ENCODE data around the gene SLX4.

The SLX4 gene

DNA sequence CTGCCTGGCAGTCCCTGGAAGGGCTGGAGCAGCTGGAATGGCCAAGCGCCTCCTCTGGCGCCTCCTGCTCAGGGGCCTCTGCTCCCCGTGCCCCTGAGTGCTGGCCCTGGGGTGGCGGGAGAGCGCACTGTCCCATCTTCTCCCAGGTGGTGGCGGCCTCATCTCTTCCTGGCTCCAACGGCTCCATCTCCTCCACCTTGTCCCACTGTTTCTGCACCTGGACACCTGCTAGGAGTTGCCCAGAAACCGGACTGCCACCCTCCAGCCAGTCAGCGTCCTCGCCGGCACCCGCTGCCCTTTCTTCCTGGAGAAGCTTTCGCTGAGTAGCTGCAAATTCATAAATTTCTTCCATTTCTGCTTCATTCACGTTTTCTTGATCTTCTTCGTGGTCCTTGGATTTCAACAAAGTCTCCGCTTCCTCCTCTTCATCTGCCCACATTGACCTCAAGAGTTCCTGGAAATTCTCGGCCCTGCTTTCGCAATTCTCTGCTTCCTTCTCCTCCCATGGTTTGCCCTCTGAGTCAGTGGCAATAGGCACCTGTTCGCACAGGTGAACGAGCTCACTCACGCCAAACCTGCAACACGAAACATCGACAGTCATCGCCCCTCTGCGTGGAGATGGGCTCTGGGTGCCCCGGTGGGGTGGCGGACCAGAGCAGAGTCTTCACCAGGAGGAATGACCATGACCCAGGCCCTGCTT lies 20.5 kb downstream of the SLX4 start:
- DNase-seq (ENCODE audit: insufficient read length, low spot score) (no peak), FAIRE-seq (no peak)
- no peak for TF ChIP-seq POLR2A (IDR thresholded peaks at IDR 0.05; ENCODE audit: low read depth, low read length)

DNA sequence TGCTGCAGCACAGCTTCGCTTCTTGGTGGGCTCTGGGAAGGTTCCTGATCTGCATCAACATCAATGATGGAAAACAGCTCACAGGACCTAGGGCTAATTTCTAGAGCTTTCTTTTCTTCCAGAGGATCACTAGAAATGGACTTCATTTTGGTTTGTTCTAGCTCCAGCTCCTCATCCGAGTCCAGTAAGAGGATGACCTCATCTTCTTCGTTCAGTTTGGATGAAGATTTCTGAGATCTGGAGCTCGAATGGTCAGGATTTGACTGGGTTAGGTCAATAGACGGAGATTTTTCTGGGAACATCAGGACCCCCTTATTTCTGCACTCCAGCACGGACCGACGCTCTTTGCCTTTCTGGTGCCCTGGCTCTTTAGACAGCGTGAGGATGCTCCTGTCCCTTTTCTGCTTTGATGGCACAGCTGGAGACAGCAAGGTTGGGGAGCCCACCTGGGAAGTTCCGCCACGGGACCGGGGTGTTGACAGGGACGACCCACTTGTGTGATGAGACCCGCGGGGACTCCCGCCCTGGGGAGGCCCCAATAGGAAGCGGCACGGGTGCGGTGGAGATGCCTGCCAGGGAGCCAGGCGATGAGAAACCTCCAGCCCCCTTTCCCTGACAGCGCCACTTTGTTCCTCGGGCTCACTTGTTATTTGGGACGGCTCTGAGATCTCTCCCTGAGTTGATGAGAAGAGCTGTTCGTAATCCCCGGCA lies 21.3 kb downstream of the SLX4 start:
- no peak for TF ChIP-seq POLR2A (IDR thresholded peaks at IDR 0.05; ENCODE audit: low read depth, low read length)
- DNase-seq (ENCODE audit: insufficient read length, low spot score) (no peak), FAIRE-seq (no peak)

DNA sequence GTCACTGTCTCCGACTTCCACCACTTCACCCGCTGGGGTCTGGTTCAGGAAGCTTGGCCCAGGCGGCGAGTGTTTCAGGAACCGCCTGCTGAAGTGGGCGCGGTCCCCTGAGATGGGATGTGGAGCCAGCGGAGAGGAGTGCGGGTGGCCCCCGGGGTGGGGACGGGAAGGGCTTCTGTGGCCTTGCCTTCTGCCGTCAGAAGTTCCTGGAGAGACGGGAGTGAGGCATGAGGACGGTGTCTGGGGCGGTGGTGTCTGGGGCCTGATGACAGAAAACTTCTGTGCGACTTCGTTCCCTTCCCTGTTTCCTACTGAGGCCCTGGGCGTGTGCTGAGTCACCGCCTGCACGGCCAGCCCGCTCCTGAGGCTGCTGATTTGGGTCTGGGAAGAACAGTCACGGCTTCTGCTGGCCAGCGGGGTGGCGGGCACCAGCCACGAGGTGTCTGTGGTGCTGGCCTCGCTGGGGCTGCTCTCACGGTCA lies 21.9 kb downstream of the SLX4 start:
- DNase-seq (ENCODE audit: insufficient read length, low spot score) = no peak
- no peak for TF ChIP-seq POLR2A (IDR thresholded peaks at IDR 0.05; ENCODE audit: low read depth, low read length)
- no peak for FAIRE-seq

DNA sequence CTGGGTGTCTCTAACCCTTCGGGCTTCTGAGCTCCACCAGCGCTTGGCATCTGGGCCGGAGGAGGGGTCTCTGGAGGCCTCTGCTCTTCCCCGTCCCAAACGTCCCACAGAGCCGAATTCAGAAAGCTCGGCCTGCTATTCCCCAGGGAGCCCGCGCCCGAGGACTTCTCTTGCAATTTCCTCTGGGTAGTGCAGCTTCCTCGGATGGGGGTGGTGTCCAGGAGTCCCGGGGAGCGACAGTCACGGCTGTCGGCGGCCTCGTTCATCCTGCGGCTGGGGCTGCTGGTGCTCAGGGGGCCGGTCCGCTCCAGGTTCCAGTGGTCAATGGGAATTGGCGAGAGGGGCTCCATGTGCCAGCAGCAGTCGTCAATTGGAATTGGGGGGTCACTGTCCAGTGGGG lies 22.4 kb downstream of the SLX4 start:
- DNase-seq (ENCODE audit: insufficient read length, low spot score) (no peak), FAIRE-seq (no peak)
- TF ChIP-seq POLR2A (IDR thresholded peaks at IDR 0.05; ENCODE audit: low read depth, low read length) = no peak

DNA sequence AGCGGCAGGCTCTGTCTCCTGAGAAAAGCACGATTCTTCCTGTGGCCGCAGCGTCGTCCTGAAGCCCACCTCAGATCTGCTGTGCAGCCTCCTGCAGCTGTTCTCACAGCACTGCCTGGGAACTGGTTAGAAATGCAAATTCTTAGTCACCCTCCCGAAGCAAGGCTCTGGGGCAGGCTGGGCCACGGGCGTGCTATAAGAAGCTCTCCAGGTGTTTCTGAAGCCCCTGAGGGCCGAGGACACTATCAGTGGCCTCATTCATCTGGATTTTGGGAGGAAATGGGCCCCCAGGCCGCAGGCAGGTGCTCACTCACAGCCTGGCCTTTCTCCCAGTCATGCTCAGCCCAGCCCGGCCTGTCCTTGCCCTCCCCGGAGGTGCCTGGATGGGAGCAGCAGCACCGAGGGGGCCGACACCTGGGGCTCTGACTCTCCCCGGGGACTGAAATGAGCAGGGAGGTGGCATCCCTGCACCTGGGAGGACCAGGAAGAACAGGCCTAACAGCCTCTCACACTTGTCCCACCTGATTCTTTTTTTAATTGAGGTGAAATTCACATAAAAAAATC lies 23.8 kb downstream of the SLX4 start:
- no peak for TF ChIP-seq POLR2A (IDR thresholded peaks at IDR 0.05; ENCODE audit: low read depth, low read length)
- DNase-seq (ENCODE audit: insufficient read length, low spot score) (no peak), FAIRE-seq (no peak)

DNA sequence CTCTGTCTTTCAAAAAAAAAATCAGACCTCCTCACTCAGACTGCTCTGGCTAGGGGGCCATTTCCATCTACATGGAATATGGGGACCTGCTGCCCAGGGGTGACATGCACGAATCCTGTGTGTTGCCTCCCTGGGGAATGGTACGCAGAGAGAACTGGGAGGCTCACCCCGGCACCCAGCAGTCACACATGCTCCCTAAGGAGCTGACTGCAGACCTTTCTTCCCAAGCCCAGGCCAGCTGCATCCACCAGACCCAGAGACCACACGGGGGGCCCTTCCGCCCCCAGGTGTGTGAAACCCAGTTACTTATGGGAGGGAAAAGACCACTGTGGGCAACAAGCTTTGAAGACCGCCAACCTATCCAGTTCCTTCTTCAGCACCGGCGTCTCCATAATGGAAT lies 27.0 kb downstream of the SLX4 start:
- DNase-seq (ENCODE audit: insufficient read length, low spot score) (no peak), FAIRE-seq (no peak)
- no peak for TF ChIP-seq POLR2A (IDR thresholded peaks at IDR 0.05; ENCODE audit: low read depth, low read length)

DNA sequence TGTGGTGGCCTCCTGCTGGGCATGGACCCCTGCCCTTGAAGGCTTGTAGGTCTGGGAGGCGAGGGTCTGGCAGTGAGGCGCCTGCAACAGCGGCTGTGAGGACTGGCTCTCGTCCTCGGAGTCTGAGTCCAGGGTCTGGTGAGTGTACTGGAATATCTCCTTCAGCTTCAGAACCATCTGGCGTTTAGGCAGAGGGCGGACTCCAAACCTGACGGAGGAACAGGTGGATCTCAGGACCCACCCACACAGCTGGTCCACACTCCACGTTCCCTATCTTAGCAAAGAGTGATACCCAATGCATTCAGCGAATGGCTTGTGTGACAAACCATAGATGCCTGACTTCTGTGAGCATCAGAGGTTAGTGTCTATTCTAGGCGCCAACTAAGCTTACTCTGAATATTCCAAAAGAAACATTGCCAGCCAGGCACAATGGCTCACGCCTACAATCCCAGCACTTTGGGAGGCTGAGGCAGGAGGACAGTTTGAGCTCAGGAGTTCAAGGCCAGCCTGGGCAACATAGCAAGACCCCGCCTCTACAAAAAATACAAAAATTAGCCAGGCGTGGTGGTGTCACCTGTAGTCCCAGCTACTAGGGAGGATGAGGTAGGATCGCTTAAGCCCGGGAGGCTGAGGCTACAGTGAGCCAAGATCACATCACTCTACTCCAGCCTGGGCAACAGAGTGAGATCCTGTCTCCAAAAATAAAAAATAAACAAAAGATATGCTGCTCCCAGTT lies 27.9 kb downstream of the SLX4 start:
- FAIRE-seq (no peak), DNase-seq (ENCODE audit: insufficient read length, low spot score) (no peak)
- no peak for TF ChIP-seq POLR2A (IDR thresholded peaks at IDR 0.05; ENCODE audit: low read depth, low read length)

DNA sequence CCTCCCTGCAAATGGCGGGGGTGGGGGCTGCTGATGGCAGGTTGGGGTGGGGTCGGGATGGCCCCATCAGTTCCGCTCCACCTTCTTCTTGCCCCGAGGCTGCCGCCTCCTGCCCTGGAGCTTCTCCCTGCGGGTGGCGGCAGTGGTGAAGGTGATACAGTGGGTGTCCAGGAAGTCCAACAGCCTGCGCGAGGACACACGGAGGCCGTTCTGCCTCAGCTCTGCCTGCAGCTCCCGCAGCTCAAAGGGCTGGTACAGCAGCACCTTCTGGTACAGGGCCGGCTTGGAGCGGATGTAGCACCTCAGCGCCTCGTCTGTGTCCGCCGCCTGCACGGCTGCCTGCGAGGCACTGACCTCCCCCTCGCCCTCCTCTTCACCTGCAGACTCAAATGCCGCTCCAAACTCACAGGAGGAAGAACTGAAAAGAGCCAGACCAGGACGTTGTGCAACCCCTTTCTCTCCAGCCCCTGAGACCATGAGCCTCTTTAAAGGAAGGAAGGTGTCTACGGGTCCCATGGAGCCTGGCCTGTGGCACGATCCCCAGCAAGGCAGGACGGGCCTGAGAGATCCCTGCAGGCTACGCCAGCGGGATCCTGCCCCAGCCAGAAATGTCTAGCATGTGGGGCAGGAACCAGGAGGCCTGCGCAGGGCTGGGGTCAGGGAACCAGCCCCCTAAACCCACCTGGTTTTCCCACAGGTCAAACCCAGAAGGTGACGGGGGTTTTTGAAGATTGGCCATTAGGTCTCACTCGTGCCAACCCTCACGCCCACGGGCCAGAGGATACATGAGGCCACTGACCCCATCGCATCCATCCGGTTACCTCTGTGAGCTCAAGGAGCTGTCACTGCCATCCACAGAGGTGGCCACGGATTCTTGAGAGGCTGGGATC lies 28.9 kb downstream of the SLX4 start:
- FAIRE-seq (no peak), DNase-seq (ENCODE audit: insufficient read length, low spot score) (no peak)
- no peak for TF ChIP-seq POLR2A (IDR thresholded peaks at IDR 0.05; ENCODE audit: low read depth, low read length)

DNA sequence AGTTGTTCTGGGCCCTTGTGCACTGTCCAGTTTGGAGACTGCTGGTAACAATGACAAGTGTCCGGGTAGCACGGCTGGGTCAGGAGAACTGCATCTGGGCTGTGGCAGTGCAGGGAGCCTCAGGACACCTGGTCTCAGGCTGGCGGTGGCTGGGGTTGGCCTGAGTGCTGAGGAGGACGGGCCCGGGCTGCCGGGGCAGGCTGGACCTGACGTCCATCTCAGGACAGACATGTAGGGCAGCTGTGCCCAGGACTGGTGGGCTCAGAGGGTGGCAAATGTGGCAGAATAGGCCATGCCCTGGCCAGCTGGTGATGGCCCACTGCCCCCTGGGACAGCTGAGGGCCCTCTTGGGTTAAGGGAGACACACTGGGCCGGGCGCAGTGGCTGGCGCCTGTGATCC lies 30.0 kb downstream of the SLX4 start:
- no peak for FAIRE-seq
- no peak for TF ChIP-seq POLR2A (IDR thresholded peaks at IDR 0.05; ENCODE audit: low read depth, low read length)
- no peak for DNase-seq (ENCODE audit: insufficient read length, low spot score)

DNA sequence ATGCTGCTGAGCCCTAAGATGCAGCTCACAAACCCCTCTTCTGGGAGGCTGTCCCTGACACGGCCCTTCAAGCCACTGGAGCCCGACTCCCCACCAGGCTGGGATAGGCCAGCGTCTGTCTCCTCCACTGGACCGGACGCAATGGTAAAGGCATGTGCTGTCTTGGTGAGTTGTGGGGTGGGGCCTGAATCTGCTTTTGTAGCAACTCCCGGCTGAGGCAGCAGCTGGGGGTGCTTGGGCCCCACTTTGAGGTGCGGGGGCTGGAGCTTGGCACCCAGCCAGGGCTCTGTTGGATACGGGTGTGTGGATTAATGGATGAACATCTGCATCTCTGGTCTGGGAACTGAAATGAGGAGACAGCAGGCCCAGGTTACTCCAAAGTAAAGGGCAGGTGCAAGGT lies 30.7 kb downstream of the SLX4 start:
- no peak for DNase-seq (ENCODE audit: insufficient read length, low spot score)
- TF ChIP-seq POLR2A (IDR thresholded peaks at IDR 0.05; ENCODE audit: low read depth, low read length) = no peak
- FAIRE-seq = no peak

DNA sequence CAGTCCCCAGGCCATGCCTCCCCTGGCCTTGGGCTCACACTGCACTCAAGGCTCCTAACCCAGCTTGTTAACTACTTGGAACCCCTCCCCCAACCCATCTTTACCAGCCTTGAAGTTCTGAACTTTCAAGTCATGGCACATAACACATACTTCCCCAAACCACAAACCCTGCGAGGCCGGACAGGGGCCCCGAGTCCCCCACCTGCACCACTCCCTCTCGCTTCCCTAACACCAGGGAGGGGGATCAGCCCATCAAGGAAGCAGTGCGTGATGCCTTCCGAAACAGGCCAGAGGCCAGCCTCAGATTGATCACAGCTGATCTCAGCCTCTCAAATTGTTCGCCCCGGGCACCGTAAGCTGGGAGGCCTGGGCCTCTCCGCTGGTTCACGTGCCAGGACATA lies 31.2 kb downstream of the SLX4 start:
- no peak for FAIRE-seq
- TF ChIP-seq POLR2A (IDR thresholded peaks at IDR 0.05; ENCODE audit: low read depth, low read length) = no peak
- no peak for DNase-seq (ENCODE audit: insufficient read length, low spot score)

DNA sequence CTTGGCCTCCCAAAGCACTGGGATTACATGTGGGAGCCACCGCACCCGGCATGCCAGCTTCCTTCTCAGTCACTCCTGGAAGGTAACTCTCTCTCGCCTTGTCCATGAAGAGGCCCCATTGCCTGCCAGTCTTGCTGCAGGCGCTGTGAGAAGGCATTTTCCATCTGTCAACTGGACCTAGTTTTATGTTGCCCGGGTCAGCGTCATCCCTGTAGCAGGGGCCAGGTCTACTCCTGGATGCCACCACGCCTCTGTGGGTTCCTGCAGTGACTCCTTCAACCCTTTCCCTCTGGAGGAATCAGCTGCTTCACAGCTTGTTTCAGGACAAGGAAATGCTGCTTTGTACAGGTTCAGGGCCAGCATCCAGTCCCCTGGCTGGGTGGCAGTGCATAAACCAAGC lies 31.6 kb downstream of the SLX4 start:
- FAIRE-seq = no peak
- no peak for DNase-seq (ENCODE audit: insufficient read length, low spot score)
- no peak for TF ChIP-seq POLR2A (IDR thresholded peaks at IDR 0.05; ENCODE audit: low read depth, low read length)
